ENCODE results near the gene RGS19. TPM values are rescaled to one million over a fixed set of nuclear protein-coding genes. Genes with fewer than 3 reads are reported as not detected.
A peak's percentile ranks its signal among the peaks of the same experiment; 100 is the strongest.

RGS19 gene
- total and polyA plus RNA-seq, 8 donors = 3.2 to 11.9 (median 5.7) TPM

- DNase-seq (no peak), ATAC-seq (no peak), FAIRE-seq (no peak)
- 63 to 64% methylated on average over 12 of the region's 12 CpGs for WGBS, 2 donors
- Histone ChIP-seq H3K4me1 (peaks cover 0 to 4% (median 0%) of the 10 kb centered on the region in 3 donors), H3K27me3 (no peaks in the 10 kb centered on the region), H3K27ac (no peak overlapping the region), H3K4me3 (no peak overlapping the region), H3K36me3 (no peaks in the 10 kb centered on the region), H3K9me3 (no peaks in the 10 kb centered on the region)
- no peak for TF ChIP-seq CTCF (IDR thresholded peaks at IDR 0.05)
- intact Hi-C loops (cut with DNase I) = no loop called here
These were observed 20.8 kb downstream of the RGS19 start for GRCh38 chr20:64058536-64058935.

- no peak overlapping the region for H3K27ac ChIP-seq
These were observed 21.5 kb downstream of the RGS19 start for GRCh38 chr20:64057628-64058498.

DNA sequence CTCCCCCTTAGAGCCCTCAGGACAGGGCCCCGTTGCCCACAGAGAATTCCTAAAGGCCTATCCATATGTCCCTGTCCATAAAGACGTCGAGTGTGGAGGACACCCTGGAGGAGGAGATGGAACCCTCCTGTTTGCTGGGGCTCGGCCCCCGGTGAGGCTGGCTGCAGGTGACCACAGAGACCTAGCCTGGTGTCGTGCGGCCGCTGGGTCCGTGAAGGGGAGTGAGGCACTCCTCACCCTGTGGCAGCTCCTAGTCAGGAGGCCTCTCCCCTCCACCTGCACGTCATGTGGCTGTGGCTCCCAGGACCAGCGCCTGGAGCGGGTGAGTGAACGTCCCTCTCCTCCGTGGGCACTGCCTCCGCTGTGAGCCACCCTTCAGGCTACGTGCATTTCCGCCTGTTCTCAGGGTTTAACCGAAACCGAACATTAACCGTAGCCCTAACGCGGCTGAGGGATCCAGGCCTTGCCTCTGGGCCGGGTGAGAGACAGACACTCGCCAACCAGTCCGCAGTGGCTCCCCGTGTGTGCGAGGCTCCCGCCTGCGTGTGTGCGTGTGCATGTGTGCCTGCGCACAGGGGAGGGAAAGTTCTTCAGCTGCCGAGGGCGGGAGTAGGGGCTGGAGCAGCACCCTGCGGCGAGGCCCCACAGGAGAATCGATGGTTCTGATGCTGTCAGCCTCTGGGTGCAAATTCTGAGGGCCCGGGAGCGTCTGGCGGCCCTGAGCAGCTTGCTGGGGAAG, 22.3 kb downstream of the RGS19 start:
- FAIRE-seq (no peak), ATAC-seq (no peak), DNase-seq (no peak)
- H3K4me1 ChIP-seq = no peaks in the 10 kb centered on the region
- H3K27me3 ChIP-seq = no peaks in the 10 kb centered on the region
- no peaks in the 10 kb centered on the region for H3K36me3 ChIP-seq
- no peak for TF ChIP-seq CTCF (IDR thresholded peaks at IDR 0.05)
- no peak overlapping the region for H3K4me3 ChIP-seq
- H3K9me3 ChIP-seq = no peaks in the 10 kb centered on the region
- no peak overlapping the region for H3K27ac ChIP-seq
- 54 to 57% methylated on average over 39 of the region's 39 CpGs for WGBS, 2 donors
- intact Hi-C loops (cut with DNase I) = no loop called here

More at GRCh38 chr20:64057628-64058498, 21.5 kb downstream of the RGS19 start:
- H3K4me1 ChIP-seq = peaks cover 0 to 4% (median 0%) of the 10 kb centered on the region in 3 donors
- intact Hi-C loops (cut with DNase I) = no loop called here
- WGBS, 2 donors = 24 to 28% methylated on average over 33 of the region's 33 CpGs
- DNase-seq (peak in 5 of 6 donors; percentile 61 to 91 (median 81)), FAIRE-seq (no peak), ATAC-seq (peak; percentile 67 to 85 (median 78))
- no peaks in the 10 kb centered on the region for H3K9me3 ChIP-seq
- peak; percentile 81 to 90 (median 86) for TF ChIP-seq CTCF (IDR thresholded peaks at IDR 0.05)
- no peak overlapping the region for H3K4me3 ChIP-seq
- H3K36me3 ChIP-seq = no peaks in the 10 kb centered on the region
- H3K27me3 ChIP-seq = no peaks in the 10 kb centered on the region

GRCh38 chr20:64056639-64056888, 22.8 kb downstream of the RGS19 start:
- no peak for TF ChIP-seq CTCF (IDR thresholded peaks at IDR 0.05)
- 42 to 44% methylated on average over 7 of the region's 7 CpGs for WGBS, 2 donors
- intact Hi-C loops (cut with DNase I) = no loop called here
- H3K4me1 ChIP-seq = no peaks in the 10 kb centered on the region
- no peak overlapping the region for H3K27ac ChIP-seq
- DNase-seq (no peak), FAIRE-seq (no peak), ATAC-seq (no peak)
- H3K27me3 ChIP-seq = no peaks in the 10 kb centered on the region
- no peak overlapping the region for H3K4me3 ChIP-seq
- H3K36me3 ChIP-seq = no peaks in the 10 kb centered on the region
- H3K9me3 ChIP-seq = no peaks in the 10 kb centered on the region
